ENCODE data around the gene COL23A1. TPM values are rescaled to one million over a fixed set of nuclear protein-coding genes. Genes with fewer than 3 reads are reported as not detected.

COL23A1 gene
- total and polyA plus RNA-seq, 5 donors from 2014 or later = not detected

GRCh38 chr5:178215280-178216002 is 374.8 kb downstream of the COL23A1 start:
- DNase-seq (no peak), ATAC-seq (ENCODE audit: low read depth in 2 of 2) (no peak)
- no peaks in the 10 kb centered on the region for H3K27me3 ChIP-seq (ENCODE audit: control insufficient read depth, insufficient read depth, low read length)
- no peaks in the 10 kb centered on the region for H3K9me3 ChIP-seq (ENCODE audit: control insufficient read depth in 2 of 2, low read length in 2 of 2)
- H3K4me3 Mint-ChIP-seq = no peak overlapping the region
- H3K9me3 Mint-ChIP-seq = no peaks in the 10 kb centered on the region
- H3K4me3 ChIP-seq (ENCODE audit: low read depth, low read length) = no peak overlapping the region
- H3K27ac Mint-ChIP-seq = peak overlapping the region in 1 of 3 donors; percentile 23
- no peaks in the 10 kb centered on the region for H3K27me3 Mint-ChIP-seq
- peaks cover 73% of the 10 kb centered on the region for H3K36me3 ChIP-seq (ENCODE audit: control insufficient read depth, insufficient read depth, low read length)
- H3K36me3 Mint-ChIP-seq = peaks cover 15% of the 10 kb centered on the region
- H3K4me1 ChIP-seq (ENCODE audit: control insufficient read depth, insufficient read depth, low read length, poor library complexity, severe bottlenecking) = no peaks in the 10 kb centered on the region
- H3K4me1 Mint-ChIP-seq = peaks cover 11 to 42% (median 21%) of the 10 kb centered on the region in 4 donors
- no peak overlapping the region for H3K27ac ChIP-seq (ENCODE audit: insufficient read depth, low read length, poor library complexity, severe bottlenecking)

GRCh38 chr5:178214160-178214803 is 375.9 kb downstream of the COL23A1 start:
- Mint-ChIP-seq H3K4me3 (peak overlapping the region in 1 of 4 donors; percentile 32), H3K27me3 (no peaks in the 10 kb centered on the region), H3K4me1 (peaks cover 10 to 45% (median 21%) of the 10 kb centered on the region in 4 donors), H3K9me3 (no peaks in the 10 kb centered on the region), H3K27ac (peak overlapping the region in 2 of 3 donors; percentile 83 to 85), H3K36me3 (peaks cover 20% of the 10 kb centered on the region)
- H3K4me1 ChIP-seq (ENCODE audit: control insufficient read depth, insufficient read depth, low read length, poor library complexity, severe bottlenecking) = no peaks in the 10 kb centered on the region
- no peaks in the 10 kb centered on the region for H3K27me3 ChIP-seq (ENCODE audit: control insufficient read depth, insufficient read depth, low read length)
- H3K4me3 ChIP-seq (ENCODE audit: low read depth, low read length) = no peak overlapping the region
- ATAC-seq (ENCODE audit: low read depth in 2 of 2) = no peak
- H3K36me3 ChIP-seq (ENCODE audit: control insufficient read depth, insufficient read depth, low read length) = peaks cover 85% of the 10 kb centered on the region
- no peak overlapping the region for H3K27ac ChIP-seq (ENCODE audit: insufficient read depth, low read length, poor library complexity, severe bottlenecking)
- no peaks in the 10 kb centered on the region for H3K9me3 ChIP-seq (ENCODE audit: control insufficient read depth in 2 of 2, low read length in 2 of 2)
- no peak for DNase-seq

GRCh38 chr5:178213748-178214151 is 376.4 kb downstream of the COL23A1 start:
- Histone ChIP-seq H3K4me1 (ENCODE audit: control insufficient read depth, insufficient read depth, low read length, poor library complexity, severe bottlenecking) (no peaks in the 10 kb centered on the region), H3K27ac (ENCODE audit: insufficient read depth, low read length, poor library complexity, severe bottlenecking) (no peak overlapping the region), H3K36me3 (ENCODE audit: control insufficient read depth, insufficient read depth, low read length) (peaks cover 86% of the 10 kb centered on the region), H3K9me3 (ENCODE audit: control insufficient read depth in 2 of 2, low read length in 2 of 2) (no peaks in the 10 kb centered on the region), H3K4me3 (ENCODE audit: low read depth, low read length) (no peak overlapping the region), H3K27me3 (ENCODE audit: control insufficient read depth, insufficient read depth, low read length) (no peaks in the 10 kb centered on the region)
- Mint-ChIP-seq H3K9me3 (no peaks in the 10 kb centered on the region), H3K36me3 (peaks cover 26% of the 10 kb centered on the region), H3K27ac (peak overlapping the region in 2 of 3 donors; percentile 83 to 85), H3K27me3 (no peaks in the 10 kb centered on the region), H3K4me3 (no peak overlapping the region), H3K4me1 (peaks cover 6 to 44% (median 20%) of the 10 kb centered on the region in 4 donors)
- ATAC-seq (ENCODE audit: low read depth in 2 of 2) (no peak), DNase-seq (no peak)

- Mint-ChIP-seq H3K27ac (peak overlapping the region in 1 of 3 donors; percentile 85), H3K36me3 (peaks cover 31% of the 10 kb centered on the region), H3K4me1 (peaks cover 0 to 48% (median 23%) of the 10 kb centered on the region in 4 donors), H3K27me3 (no peaks in the 10 kb centered on the region), H3K9me3 (no peaks in the 10 kb centered on the region), H3K4me3 (no peak overlapping the region)
- Histone ChIP-seq H3K4me1 (ENCODE audit: control insufficient read depth, insufficient read depth, low read length, poor library complexity, severe bottlenecking) (peaks cover 3% of the 10 kb centered on the region), H3K27ac (ENCODE audit: insufficient read depth, low read length, poor library complexity, severe bottlenecking) (no peak overlapping the region), H3K4me3 (ENCODE audit: low read depth, low read length) (no peak overlapping the region), H3K27me3 (ENCODE audit: control insufficient read depth, insufficient read depth, low read length) (no peaks in the 10 kb centered on the region), H3K36me3 (ENCODE audit: control insufficient read depth, insufficient read depth, low read length) (peaks cover 89% of the 10 kb centered on the region), H3K9me3 (ENCODE audit: control insufficient read depth in 2 of 2, low read length in 2 of 2) (no peaks in the 10 kb centered on the region)
- ATAC-seq (ENCODE audit: low read depth in 2 of 2) (no peak), DNase-seq (no peak)
These were observed 377.2 kb downstream of the COL23A1 start for GRCh38 chr5:178213003-178213461.

- peaks cover 95% of the 10 kb centered on the region for H3K36me3 ChIP-seq (ENCODE audit: control insufficient read depth, insufficient read depth, low read length)
- H3K27me3 ChIP-seq (ENCODE audit: control insufficient read depth, insufficient read depth, low read length) = no peaks in the 10 kb centered on the region
- DNase-seq = no peak
- peaks cover 9% of the 10 kb centered on the region for H3K4me1 ChIP-seq (ENCODE audit: control insufficient read depth, insufficient read depth, low read length, poor library complexity, severe bottlenecking)
- Mint-ChIP-seq H3K4me3 (no peak overlapping the region), H3K36me3 (peaks cover 36% of the 10 kb centered on the region), H3K9me3 (no peaks in the 10 kb centered on the region), H3K27ac (no peak overlapping the region), H3K4me1 (peaks cover 0 to 54% (median 28%) of the 10 kb centered on the region in 4 donors), H3K27me3 (no peaks in the 10 kb centered on the region)
- no peak overlapping the region for H3K4me3 ChIP-seq (ENCODE audit: low read depth, low read length)
- ATAC-seq (ENCODE audit: low read depth in 2 of 2) = no peak
- H3K9me3 ChIP-seq (ENCODE audit: control insufficient read depth in 2 of 2, low read length in 2 of 2) = no peaks in the 10 kb centered on the region
- H3K27ac ChIP-seq (ENCODE audit: insufficient read depth, low read length, poor library complexity, severe bottlenecking) = no peak overlapping the region
These were observed 377.8 kb downstream of the COL23A1 start for GRCh38 chr5:178212241-178213002.

GRCh38 chr5:178211095-178212048 is 378.8 kb downstream of the COL23A1 start:
- peak overlapping the region in 1 of 3 donors; percentile 58 for H3K27ac Mint-ChIP-seq
- no peaks in the 10 kb centered on the region for H3K27me3 ChIP-seq (ENCODE audit: control insufficient read depth, insufficient read depth, low read length)
- H3K4me3 ChIP-seq (ENCODE audit: low read depth, low read length) = no peak overlapping the region
- DNase-seq (no peak), ATAC-seq (ENCODE audit: low read depth in 2 of 2) (no peak)
- H3K9me3 Mint-ChIP-seq = no peaks in the 10 kb centered on the region
- H3K27me3 Mint-ChIP-seq = no peaks in the 10 kb centered on the region
- no peak overlapping the region for H3K27ac ChIP-seq (ENCODE audit: insufficient read depth, low read length, poor library complexity, severe bottlenecking)
- no peak overlapping the region for H3K4me3 Mint-ChIP-seq
- peaks cover 35% of the 10 kb centered on the region for H3K36me3 Mint-ChIP-seq
- peaks cover 19% of the 10 kb centered on the region for H3K4me1 ChIP-seq (ENCODE audit: control insufficient read depth, insufficient read depth, low read length, poor library complexity, severe bottlenecking)
- H3K4me1 Mint-ChIP-seq = peaks cover 0 to 62% (median 33%) of the 10 kb centered on the region in 4 donors
- no peaks in the 10 kb centered on the region for H3K9me3 ChIP-seq (ENCODE audit: control insufficient read depth in 2 of 2, low read length in 2 of 2)
- peaks cover 99% of the 10 kb centered on the region for H3K36me3 ChIP-seq (ENCODE audit: control insufficient read depth, insufficient read depth, low read length)

GRCh38 chr5:178210686-178211085 is 379.5 kb downstream of the COL23A1 start:
- no peak overlapping the region for H3K27ac ChIP-seq (ENCODE audit: insufficient read depth, low read length, poor library complexity, severe bottlenecking)
- H3K4me1 ChIP-seq (ENCODE audit: control insufficient read depth, insufficient read depth, low read length, poor library complexity, severe bottlenecking) = peaks cover 26% of the 10 kb centered on the region
- H3K27me3 Mint-ChIP-seq = no peaks in the 10 kb centered on the region
- H3K36me3 ChIP-seq (ENCODE audit: control insufficient read depth, insufficient read depth, low read length) = peaks cover 93% of the 10 kb centered on the region
- no peaks in the 10 kb centered on the region for H3K9me3 ChIP-seq (ENCODE audit: control insufficient read depth in 2 of 2, low read length in 2 of 2)
- H3K4me3 ChIP-seq (ENCODE audit: low read depth, low read length) = no peak overlapping the region
- H3K4me1 Mint-ChIP-seq = peaks cover 0 to 63% (median 35%) of the 10 kb centered on the region in 4 donors
- peaks cover 36% of the 10 kb centered on the region for H3K36me3 Mint-ChIP-seq
- no peak for ATAC-seq (ENCODE audit: low read depth in 2 of 2)
- H3K4me3 Mint-ChIP-seq = peak overlapping the region in 1 of 4 donors; percentile 44
- no peak for DNase-seq
- no peaks in the 10 kb centered on the region for H3K9me3 Mint-ChIP-seq
- no peak overlapping the region for H3K27ac Mint-ChIP-seq
- no peaks in the 10 kb centered on the region for H3K27me3 ChIP-seq (ENCODE audit: control insufficient read depth, insufficient read depth, low read length)

All from CD4-positive, CD25-positive, alpha-beta regulatory T cell (primary cell).